MV-4-11 (cell line): ENCODE results near the gene NXPE1.
"Not testable (repeated sequence)": the region's sequence is repeated elsewhere in the genome, so short reads cannot be mapped to it uniquely, and the experiment has no call there.

Experiments used
- DNase-seq: peaks from one replicate; lab custom pipeline; 2025; lab: John Stamatoyannopoulos, UW

Gene NXPE1

DNA sequence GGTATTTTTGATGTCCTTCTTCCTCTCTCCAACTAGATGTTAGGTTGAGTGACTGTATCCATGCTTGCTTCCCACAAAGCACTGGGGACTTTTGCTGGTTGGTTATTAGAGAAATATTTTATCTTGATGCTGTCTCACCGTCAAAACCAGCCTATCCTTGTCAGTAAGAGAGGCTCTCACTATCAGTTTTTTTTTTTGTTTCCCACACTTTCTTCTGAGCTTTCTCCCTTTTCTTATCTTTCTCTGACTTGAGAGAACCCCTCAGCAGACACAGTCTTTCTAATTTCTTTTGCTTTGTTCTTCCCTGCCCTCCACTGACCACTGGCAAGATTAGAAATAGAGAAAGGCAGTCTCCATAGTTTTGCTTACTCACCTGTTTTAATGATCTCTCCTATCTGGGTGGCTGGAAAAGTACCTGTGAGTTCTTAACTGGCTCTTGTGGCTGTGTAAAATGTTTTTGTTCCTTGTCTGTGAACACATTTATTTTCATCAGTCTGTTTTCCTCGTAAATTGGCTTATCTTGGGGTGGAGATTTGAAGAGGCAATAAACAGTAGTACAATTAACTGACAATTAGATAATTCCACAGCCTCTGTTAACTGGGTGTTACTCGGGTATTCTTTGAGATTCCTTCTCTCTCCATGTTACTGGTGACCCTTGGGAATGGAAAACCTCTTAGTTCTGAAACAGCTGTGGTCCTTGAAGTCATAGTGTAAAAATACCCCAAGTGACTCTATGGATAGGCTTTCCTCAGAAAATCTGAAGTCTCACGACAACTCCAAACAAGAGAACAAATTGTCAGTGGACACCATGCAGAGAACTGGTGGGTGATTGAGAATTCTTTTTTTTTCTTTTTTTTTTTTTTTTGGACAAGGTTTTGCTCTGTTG lies at the start of gene NXPE1:
TSS of gene NXPE1 (minus strand) at position 457 of the 886 bp plus-strand sequence. CDS start 8,680 bp downstream, outside the sequence.
- DNase-seq = no peak

DNA sequence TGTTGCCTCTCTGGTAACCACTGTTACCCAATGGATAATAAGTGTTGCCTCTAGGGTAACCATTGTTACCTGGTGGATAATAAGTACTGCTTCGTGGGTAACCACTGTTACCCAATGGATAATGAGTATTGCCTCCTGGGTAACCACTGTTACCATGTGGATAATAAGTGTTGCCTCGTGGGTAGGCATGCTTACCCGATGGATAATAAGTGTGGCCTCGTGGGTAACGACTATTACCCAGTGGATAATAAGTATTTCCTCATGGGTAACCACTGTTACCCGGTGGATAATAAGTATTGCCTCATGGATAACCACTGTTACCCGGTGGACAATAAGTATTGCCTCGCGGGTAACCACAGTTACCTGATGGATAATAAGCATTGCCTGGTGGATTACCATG lies 49.7 kb upstream of the NXPE1 start:
- DNase-seq = no peak

DNA sequence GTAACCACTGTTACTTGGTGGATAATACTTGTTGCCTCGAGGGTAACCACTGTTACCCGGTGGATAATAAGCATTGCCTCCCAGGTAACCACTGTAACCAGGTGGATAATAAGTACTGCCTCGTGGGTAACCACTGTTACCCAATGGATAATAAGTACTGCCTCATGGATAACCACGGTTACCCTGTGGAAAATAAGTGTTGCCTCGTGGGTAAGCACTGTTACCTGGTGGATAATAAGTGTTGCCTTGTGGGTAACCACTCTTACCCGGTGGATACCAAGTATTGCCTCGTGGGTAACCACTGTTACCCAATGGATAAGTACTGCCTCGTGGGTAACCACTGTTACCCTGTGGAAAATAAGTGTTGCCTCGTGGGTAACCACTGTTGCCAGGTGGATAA lies 48.9 kb upstream of the NXPE1 start:
- DNase-seq = not testable (repeated sequence)

DNA sequence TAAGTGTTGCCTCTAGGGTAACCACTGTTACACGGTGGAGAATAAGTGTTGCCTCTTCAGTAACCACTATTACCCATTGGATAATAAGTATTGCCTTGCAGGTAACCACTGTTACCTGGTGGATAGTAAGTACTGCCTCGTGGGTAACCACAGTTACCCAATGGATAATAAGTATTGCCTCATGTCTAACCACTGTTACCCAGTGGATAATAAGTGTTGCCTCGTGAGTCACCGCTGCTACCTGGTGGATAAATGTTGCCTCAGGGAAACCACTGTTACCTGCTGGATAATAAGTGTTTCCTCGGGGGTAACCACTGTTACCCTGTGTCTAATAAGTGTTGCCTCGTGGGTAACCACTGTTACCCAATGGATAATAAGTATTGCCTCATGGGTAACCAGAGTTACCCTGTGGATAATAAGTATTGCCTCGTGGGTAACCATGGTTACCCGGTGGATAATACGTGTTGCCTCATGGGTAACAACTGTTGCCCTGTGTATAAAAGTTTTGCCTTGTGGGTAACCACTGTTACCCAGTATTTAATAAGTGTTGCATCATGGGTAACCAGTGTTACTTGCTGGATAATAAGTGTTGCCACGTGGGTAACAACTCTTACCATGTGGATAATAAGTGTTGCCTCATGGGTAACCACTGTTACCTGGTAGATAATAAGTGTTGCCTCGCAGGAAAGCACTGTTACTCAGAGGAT lies 48.2 kb upstream of the NXPE1 start:
- DNase-seq = no peak

DNA sequence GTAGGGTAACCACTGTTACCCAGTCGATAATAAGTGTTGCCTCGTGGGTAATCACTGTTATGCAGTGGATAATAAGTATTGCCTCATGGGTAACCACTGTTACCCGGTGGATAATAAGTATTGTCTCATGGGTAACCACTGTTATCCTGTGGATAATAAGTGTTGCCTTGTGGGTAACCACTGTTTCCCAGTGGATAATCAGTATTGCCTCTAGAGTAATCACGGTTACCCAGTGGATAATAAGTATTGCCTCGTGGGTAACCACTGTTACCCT lies 47.1 kb upstream of the NXPE1 start:
- not testable (repeated sequence) for DNase-seq

DNA sequence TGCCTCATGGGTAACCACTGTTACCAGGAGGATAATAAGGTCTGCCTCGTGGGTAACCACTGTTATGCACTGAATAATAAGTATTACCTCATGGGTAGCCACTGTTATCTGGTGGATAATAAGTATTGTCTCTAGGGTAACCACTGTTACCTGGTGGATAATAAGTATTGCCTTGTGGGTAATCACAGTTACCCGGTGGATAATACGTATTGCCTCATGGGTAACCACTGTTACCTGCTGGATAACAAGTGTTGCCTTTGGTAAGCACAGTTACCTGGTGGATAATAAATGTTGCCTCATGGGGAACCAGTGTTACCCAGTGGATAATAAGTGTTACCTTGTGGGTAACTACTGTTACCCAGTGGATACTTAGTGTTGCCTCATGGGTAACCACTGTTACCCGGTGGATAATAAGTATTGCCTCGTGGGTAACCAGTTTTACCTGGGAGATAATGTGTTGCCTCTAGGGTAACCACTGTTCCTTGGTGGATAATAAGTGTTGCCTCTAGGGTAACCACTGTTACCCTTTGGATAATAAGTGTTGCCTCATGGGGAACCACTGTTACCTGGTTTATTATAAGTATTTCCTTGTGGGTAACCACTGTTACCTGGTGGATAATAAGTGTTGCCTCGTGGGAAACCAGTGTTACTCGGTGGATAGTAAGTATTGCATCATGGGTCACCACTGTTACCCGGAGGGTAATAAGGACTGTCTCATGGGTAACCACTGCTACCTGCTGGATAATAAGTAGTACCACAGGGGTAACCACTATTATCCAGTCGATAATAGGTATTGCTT lies 46.5 kb upstream of the NXPE1 start:
- no peak for DNase-seq

DNA sequence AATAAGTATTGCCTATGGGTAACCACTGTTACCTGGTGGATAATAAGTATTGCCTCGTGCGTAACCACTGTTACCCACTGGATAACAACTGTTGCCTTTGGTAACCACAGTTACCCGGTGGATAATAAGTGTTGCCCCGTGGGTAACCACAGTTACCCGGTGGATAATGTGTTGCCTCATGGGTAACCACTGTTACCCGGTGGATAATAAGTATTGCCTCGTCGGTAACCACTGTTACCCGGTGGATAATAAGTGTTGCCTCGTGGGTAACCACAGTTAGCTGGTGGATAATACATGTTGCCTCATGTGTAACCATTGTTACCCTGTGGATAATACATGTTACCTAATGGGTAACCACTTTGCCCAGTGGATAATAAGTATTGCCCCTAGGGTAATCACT lies 45.7 kb upstream of the NXPE1 start:
- DNase-seq = no peak

DNA sequence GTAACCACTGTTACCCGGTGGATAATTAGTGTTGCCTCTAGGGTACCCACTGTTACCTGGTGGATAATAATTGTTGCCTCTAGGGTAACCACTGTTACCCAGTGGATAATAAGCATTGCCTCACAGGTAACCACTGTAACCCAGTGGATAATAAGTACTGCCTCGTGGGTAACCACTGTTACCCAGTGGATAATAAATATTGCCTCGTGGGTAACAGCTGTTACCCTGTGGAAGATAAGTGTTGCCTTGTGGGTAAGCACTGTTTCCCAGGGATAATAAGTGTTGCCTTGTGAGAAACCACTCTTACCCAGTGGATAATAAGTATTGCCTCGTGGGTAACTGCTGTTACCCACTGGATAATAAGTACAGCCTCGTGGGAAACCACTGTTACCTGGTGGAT lies 45.2 kb upstream of the NXPE1 start:
- DNase-seq = no peak

DNA sequence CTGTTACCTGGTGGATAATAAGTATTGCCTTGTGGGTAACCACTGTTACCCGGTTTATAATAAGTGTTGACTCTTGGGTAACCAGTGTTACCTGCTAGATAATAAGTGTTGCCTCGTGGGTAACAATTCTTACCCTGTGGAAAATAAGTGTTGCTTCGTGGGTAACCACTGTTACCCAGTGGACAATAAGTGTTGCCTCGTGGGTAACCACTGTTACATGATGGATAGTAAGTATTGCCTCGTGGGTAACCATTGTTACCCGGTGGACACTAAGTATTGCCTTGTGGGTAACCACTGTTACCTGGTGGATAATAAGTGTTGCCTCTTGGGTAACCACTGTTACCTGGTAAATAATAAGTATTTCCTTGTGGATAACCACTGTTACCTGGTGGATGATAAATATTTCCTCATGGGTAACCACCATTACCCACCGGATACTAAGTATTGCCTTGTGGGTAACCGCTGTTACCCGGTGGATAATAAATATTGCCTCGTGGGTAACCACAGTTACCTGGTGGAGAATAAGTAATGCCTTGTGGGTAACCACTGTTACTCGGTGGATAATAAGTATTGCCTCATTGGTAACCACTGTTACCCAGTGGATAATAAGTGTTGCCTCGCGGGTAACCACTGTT lies 44.6 kb upstream of the NXPE1 start:
- DNase-seq = no peak

DNA sequence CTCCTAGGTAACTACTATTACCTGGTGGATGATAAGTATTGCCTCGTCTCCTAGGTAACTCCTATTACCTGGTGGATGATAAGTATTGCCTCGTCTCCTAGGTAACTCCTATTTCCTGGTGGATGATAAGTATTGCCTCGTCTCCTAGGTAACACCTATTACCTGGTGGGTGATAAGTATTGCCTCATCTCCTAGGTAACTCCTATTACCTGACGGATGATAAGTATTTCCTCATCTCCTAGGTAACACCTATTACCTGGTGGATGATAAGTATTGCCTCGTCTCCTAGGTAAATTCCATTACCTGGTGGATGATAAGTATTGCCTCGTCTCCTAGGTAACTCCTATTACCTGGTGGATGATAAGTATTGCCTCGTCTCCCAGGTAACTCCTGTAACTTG lies 43.5 kb upstream of the NXPE1 start:
- not testable (repeated sequence) for DNase-seq

DNA sequence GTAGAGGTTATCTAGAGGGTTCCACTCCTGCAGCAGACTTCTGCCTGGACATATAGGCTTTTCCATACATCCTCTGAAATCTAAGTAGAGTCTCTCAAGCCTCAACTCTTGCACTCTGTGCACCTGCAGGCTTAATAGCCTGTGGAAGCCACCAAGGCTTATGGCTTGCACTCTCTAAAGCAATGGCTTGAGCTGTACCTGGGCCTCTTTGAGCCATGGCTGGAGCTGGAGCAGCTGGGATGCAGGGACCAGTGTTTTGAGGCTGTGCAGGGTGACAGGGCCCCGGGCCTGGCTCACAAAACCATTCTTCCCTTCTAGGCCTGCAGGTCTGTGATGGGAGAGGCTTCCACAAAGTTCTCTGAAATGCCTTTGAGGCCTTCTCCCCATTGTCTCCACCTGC lies 38.8 kb upstream of the NXPE1 start:
- DNase-seq = no peak

DNA sequence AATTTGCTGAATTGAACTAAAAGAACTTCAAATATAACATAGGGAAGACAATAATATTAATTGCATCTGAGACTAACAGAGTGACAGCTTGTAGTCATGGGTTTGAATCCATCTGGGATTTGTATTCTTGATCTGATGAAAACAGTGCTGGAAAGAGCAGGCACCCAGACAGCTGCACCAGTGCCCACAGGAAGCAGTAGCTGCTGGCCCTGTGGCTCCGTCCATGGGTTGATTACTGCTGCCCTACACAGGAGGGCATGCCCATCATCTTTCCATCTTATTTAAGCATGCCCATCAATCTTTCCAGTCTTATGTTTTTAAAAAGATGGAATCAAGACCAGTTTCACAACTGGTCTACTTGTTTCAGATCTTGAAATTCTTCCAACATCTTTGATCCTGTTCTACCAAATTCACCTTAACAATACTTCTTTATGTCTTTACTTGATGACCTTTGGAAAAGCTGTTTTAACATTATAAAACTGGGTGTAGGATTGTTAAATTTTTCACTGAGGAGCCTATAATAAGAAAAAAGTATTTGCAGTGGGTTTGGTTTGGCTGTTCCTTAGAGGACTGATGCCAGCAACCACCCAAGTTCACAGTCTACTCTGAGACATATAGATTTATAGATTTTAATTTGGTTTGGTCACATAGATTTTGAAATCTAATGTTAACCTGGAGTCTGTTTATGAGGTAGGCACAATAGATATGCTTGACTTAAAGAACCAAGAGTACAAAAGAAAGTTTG lies 36.7 kb upstream of the NXPE1 start:
- no peak for DNase-seq

DNA sequence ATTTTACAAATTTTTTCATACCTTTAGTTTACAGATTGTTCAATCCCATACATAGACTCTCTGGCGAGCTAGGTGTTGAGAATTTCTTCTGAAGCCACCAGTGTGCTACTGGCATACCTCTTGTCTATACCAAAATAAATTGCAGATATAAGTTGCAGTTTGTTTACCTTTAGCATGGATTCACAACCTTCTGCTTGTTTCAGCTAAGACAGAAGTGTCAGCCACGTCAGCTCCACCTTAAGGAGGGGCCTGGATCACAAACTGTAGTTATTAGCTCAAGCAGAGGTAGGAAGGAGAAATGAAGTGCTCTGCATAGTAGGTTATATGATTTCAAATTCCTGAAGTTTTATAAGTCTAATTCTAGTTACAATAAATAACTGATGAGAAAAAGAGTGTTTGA lies 35.9 kb upstream of the NXPE1 start, which contains the start of gene NXPE4:
TSS of gene NXPE4 (minus strand) at position 216 of the 400 bp plus-strand sequence. CDS start 1,027 bp downstream, outside the sequence.
- DNase-seq = no peak

DNA sequence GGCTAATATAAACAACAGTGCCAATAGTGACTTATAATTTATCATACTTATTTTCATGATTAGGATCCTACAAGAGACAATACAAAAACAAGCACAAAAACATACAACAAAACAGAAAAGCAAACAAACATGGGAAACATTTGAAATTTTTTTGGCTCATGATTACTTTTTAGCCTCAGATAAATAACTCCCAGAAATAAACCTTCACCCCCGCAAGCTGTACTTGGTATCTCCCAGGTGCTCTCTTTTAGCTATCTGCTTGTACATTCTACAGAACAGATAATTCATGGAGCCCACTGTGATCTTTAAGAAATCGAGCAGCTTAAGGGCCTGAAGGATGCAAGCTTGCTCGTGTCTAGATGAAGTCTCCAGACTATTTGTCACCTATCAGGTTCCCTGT lies 35.0 kb upstream of the NXPE1 start:
- no peak for DNase-seq

DNA sequence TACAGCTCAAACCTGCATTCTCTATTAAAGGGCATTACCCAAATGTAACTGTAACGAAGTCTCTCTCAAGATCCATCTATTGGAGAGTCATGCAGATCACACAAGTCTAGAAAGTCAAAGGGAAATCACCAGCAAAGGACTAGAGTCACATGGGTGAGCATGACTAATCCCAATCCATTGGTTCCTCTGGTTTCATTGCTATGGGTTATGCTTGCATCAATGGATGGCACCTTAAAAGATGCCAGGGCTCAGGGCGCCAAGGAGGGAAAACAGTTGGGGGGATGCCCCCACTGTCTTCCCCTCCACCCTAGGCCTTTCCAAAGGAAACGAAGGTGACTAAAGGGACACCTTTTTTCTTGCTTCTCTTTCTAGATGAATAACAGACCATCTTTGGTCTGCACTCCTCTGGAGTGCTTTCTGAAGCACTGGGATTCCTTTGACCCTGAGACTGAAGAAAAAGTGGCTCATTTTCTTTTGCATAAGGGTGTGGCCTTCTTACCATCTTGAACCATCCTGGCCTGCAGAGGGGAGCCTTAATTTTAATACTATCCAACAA lies 27.8 kb upstream of the NXPE1 start:
- no peak for DNase-seq

DNA sequence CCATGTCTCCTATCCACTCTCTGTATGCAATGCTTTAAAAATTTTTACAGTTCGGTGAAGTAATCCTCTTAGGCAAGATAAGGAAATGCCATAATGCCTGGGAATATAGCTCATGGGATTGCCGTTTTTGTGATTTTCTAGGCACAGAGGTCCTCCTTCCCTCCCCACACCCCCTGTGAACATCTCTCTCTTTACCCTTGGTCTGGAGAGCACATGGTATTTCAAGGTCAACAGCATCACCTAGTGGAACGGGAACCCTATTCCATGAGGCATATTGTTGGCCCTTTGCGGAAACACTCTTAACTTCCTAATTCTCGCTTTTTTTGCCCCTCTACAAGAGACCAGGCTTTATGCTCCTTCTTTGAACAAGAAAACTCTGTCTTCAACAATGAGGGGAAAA lies 27.1 kb upstream of the NXPE1 start:
- DNase-seq = no peak

DNA sequence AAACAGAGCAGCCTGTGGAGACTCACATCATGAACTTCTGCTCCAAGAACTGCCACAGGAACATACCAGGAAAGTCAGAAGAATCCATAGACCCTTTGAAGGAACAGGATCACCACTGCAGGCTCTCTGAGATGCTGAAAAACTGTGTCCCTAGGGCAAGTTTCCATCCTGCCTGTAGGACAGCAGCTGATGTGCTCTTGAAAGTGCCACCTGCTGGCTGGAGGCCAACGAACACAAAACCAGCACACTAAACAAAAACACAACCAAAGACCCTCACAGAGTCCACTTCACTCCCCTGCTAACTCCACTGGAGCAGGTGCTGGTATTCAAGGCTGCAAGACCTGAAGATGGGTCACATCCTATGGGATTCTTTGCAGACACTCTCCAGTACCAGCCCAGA lies 12.0 kb upstream of the NXPE1 start:
- no peak for DNase-seq

DNA sequence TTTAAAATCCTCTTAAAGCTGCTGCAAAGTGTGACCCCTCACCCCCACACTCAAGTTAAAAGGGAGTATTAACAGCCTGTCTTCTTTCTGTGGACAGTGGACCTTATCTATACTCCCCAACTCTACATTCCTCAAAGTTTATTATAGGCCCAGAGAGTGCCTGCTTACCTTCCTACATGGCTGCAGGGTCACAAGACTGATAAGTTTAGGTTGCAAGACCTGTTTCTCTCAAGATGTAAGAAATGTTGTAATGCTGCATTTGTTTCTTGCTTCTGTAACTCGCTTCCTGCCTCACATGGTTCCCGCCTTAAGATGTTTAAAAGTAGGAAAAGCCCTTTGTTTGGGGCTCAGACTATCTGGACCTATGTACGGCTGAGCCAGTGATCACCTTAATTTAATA lies 10.1 kb upstream of the NXPE1 start:
- DNase-seq = no peak

DNA sequence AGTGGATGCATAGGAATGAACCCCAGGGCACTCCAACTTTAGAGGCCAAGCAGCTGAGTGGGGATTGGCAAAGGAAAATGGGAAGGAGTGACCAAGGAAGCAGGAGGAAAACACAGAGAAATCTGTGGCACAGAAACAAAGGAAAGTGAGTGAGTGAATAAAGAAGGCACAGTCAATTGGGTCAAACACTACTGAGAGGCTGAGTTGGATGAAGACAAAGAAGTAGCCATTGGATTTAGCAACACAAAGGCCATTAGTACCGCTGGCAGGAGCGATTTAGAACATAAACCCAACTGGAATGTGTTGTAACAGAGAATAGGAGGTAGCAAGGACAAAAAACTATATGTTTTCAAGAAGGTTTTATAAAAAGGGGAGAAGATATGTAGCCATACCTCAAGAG lies 6.6 kb upstream of the NXPE1 start:
- no peak for DNase-seq

DNA sequence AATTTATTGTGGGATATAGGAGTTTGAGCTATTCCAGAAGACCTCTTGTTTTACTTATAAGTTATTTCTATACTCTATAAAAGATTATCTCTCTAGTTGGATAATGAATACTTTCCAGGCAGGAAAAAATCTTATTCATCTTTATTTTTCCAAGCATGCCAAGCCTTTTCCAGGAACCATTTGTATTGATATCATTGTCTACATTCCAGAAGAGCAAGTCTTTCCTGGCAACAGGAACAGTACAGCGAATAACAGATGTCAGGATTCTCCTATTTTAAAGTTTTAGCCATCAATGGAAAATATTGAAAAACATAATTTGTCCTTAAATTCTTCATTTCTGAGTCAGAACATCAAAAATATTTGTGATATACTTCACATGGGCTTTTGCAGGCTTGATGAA lies 5.2 kb upstream of the NXPE1 start:
- no peak for DNase-seq

DNA sequence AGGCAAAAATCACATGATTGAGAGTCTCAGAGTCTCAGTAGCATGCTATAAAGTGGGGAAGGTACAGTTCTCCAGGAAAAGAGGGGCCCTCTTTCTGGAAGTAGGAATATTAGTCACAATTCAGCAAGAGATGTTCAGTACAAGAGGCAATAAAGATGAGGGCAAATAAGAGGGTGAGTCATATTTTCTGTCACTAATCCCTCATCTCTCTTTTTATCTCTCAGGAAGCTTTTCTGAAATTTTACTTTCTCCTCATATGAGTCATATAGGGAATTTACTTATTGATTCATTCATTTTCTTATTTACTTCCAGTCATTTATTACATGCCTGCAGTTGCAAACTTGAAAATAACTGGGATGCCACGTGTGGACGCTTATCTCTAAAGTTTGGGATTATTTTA lies 3.4 kb upstream of the NXPE1 start:
- DNase-seq = no peak
